AG08396 (cell line): ENCODE results near the gene LRMDA.

ENCODE experiments used
- DNase-seq: peaks from one replicate; pipeline ENCODE4 v3.0.0; 2012; ENCODE audit warnings: low spot score, mixed read lengths

LRMDA gene

DNA sequence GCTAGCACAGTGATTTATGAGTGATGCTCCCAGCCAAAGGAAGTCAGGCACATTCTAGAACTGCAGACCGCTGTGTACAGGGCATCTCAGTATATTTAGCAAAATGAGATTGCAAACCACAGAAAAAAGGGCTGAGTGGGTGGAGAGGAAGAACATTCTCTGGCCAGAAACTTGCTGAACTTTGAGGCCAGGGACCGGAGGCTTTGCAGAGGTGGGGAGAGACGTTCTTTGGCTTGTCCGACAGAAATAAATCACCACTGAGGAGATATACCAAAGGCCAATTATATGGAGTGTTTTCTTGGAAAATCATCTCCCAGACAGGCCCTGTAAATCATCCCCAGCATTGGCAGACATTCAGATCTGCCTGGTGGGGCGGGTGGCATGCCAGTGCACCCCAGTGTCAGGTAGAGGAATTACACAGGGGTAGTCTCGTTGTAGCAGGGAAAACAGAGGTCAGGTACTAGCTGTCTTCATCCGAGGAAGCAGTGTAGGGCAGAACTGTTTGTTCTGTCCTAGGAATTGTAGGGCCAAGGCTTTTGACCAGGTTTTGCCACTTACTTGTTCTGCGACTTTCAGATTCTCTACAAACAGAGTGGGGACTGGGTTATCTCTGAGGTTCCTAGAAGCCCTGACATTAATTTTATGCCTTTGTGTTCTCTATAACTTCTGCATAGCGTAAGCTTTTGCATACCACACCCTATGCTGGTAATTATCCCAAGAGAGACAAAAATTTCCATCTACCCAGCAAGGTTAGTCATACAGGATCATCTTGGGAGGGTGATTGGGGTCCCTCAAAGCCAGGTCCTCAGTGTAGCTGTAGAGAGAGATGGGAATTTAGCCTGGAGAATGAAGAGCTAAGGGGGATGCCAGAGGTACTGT, 655.6 kb downstream of the LRMDA start:
- DNase-seq, result peak; percentile 24

DNA sequence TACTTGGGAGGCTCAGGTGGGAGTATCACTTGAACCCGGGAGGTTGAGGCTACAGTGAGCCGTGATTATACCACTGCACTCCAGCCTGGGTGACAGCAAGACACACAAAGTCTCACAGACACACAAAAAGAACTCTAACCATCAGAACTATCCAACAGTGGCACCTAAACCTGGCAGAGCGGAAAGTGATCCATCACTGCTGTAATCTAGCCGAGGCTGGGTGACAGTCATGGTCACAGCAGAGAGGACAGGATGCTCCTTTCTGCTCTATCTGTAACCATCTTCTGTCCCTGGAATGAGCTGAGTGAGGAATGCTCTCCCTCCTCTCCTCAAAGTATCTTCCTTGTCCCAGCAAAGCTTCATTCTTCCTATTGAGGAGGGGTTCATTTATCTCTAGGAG, 656.6 kb downstream of the LRMDA start:
- no peak for DNase-seq

DNA sequence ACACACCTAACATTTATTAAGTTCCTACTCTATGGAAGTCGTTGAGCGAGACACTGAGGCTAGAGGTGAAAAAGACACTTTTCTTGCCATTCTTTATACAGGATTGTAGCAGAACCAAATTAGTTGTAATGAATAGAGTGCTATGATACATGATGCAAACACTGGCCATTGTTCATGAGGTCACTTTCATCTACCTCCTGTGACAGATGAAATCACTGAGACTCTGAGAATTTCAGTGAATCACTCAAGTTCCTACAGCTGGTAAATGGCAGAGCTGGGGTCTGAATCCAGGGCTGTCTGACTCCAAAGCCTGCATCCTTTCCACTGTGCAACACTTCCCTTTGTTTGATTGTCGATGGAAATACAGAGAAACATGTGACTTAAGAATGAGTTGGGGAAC, 657.6 kb downstream of the LRMDA start:
- DNase-seq, result no peak

DNA sequence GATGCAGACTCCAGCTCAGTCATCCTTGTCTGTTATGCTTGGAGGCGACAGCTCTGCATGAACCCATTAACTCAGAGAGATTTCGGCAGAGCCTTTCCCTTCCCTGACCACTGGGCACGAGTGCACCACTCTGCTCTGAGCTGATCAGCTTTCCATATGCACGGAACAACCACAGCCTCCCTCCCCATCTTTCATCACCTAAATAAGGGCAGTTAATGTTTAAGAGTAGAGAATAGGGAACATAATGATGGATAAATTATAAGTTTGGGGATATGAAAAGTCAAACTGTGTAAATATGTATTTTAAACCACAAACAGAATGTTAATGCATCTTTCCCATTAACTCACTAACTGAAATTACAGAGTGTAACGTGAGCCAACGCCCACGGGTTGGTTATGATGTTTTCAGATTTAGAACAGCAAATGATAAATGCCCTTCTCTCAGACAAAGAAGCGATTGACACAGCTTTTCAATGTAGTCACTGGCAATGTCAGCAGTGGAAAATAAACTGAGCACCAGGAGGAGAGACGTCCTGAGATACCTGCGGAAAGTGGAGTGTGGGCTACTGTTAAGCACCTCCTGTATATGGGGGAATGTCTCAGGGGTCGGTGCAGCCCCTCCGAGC, 658.2 kb downstream of the LRMDA start:
- no peak for DNase-seq

DNA sequence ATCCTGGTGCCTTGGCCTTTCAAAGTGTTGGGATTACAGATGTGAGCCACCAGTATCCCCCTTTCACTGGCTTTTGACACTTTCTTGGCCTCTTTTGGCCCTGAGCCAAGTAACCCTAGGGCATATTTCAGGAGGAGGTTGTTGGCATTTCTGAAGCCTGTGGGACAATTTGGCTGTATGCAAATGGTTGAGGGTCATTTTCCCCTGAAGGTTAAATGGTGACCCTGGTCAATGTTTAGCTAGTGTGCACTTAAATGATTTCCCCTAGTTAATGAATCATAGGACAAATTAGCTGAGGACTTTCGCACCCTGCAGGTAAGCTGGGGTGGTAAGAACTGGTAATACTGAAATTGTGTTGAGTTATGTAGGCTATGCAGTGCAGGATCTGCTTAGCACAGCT, 660.5 kb downstream of the LRMDA start:
- DNase-seq, result no peak

DNA sequence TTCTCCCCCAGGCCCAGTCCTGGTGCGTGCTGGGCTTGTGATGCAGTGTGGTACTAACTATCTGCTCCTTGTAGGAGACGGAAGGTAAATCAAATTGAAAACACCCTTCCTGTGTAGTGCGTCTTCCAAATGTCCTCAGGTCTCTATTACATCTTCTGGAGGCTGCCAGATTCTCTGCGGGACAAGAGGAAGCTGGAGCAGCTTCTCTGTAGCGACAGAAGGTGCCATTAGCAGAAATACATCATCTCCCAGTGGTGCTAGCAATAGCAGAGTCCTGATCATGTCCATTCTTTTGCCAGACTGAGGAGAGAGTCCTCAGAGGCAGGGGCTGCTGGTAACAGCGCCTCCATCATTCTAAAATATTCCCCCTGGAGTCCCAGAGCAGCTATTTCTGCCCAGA, 675.2 kb downstream of the LRMDA start:
- no peak for DNase-seq

DNA sequence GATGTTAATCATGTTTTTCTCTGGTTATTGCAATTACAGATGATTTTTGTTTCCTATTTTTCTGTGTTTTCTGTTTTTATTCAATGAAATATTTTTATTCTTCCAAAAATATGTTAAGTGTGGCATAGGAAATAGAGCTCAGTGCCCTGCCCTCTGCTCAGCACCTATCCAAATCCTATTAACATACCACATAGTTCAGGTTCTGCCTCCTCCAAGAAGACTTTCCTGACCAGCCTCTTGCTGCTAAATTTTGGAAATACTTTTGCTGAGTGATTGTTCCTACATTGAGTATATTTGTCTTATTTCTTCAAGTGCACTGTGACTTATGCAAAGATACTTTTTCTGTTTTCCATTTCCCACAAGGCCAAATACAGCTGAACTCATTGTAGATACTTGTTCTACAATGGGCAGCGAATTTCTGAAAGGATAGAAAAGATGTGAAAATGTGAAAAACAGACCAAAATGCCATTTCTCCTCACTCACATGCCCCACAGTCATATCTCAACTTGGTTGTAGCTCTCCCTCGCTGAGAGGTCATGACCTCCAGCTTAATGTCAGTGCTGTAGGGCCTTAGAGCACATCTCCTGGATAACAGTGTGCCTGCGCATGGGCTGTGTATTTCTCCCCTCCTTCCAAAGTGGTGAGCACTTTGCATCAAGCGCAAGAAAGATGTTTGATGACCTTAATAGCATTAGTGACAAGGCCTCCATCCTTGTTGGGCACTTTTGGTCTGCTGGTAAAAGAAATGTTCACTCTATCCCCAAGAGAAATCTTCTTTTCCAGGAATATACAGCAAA, 677.3 kb downstream of the LRMDA start:
- no peak for DNase-seq

DNA sequence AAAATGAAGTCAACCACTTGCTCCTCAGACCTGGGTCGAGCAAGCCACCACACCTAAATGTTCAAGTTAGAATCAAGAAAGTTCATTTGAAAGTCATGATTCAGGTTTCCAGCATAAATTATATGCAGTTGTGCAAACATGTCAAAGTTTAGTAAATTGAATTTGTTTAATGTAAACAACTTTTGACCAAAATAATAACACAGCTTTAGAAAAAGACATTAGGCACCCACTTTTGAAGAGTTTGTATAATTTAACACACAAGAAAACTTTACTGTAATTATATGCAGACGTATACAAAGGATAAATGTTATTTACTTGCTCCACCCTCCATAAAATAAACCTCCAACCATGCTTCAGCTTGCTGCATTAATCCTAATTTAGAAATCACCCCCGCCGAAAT, 680.0 kb downstream of the LRMDA start:
- no peak for DNase-seq

DNA sequence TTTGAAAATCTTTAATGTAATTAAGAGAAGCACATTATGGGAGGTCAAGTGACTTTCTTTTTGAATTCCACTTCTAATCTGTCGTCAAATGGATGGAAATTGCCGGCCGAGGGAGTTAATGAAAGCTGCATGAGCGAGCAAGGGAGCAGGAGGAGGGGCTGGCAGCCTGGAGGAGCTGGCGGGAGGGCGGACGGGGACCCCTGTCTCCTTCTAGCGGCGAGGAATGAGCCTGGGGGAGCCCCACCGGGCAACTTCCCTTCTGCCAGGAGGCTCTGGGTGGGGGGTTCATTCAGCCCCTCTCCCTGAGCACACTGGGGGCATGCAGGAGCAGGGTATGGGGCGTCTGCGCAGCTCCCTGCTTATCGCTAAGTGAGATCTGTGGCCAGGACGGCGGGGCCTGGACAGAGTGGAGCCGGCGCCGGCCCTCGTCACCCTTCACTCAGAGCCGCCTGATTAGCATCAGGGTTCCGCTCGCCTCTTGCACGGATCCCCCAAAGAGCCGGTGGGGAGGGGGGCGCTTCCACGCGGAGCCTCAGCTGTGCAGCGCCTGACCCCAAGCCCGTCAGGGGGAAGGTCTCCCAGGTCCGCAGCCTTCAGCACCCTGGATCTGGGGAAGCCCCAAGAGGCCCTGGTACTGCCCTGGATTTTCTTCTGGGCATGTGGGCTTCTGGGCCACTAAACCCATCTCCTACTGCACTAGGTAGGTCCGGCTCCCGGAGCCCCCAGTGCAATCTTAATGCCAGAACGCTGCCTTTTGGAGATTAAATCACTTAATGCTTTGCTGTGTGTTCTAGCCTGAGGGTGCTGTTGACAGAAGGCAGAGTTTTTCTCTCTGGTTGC, 680.8 kb downstream of the LRMDA start:
- DNase-seq, result no peak

DNA sequence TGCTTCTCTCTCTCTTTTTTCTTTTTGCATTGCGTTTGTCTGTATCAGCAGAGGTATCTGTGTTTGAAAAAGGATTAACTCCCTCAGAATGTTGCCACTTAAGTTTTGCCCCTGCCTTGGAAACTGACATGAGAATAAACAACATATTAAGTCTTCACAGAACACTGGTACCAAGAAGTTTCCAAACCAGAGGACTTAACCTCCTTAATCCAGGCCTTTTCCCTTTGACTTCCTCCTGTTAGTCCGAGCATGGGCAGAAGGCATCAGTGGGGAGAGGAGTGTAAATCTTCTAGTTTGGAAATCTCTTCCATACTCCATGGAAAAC, 681.4 kb downstream of the LRMDA start:
- DNase-seq, result no peak

DNA sequence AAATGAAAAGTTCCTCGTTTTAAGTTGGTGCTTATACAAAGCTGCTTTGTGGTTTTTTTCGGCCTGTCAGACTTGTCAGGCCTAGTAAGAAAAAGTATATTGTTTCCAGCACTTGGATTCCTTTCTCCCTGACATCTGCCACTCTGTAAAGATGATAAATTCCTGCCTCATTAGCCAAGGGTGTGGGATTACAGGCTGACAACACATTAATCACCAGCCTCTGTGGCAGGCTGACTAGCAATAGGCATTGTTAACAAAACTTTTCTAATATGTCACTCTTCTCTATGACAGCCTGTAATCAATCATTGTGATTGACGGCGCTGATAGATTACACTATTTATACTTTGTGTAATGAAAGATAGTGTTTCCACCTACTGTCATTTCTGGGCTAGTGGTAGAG, 682.5 kb downstream of the LRMDA start:
- DNase-seq, result no peak

DNA sequence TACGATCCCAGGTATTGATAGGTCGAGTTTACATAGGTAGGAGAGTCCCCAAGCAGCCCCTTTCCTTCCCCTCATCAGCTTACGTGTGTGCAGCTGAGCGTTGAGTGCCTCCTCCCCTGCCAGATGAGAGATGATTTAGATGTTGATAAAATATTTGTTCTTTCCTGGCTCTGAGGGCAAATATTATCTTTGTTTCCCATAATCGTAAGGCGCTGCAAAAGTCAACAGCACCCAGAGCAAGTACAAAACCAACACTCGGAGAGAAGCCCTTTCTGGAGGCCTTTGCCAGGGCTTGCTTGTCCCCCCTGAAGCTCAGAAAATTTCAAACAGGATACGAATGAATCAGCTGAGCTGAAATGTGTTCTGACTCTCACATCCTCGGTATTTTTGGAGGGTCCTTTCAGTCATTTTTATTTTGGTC, 683.2 kb downstream of the LRMDA start:
- no peak for DNase-seq

DNA sequence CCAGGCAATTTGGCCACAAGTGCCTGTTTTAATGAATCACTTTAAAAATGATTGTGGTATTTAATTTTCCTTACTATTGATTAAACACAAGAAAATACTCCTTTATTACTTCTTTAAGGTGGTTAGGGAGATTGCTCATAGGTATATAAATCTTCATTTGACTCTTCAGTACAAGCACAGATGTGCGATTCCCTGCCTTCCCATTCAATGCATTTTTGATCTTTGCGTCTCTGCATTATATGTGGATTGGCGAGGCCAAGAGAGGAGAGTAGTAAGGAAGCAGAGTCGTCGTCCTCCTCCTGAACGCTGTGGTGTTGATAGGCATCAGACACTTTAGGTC, 683.7 kb downstream of the LRMDA start:
- DNase-seq, result no peak

DNA sequence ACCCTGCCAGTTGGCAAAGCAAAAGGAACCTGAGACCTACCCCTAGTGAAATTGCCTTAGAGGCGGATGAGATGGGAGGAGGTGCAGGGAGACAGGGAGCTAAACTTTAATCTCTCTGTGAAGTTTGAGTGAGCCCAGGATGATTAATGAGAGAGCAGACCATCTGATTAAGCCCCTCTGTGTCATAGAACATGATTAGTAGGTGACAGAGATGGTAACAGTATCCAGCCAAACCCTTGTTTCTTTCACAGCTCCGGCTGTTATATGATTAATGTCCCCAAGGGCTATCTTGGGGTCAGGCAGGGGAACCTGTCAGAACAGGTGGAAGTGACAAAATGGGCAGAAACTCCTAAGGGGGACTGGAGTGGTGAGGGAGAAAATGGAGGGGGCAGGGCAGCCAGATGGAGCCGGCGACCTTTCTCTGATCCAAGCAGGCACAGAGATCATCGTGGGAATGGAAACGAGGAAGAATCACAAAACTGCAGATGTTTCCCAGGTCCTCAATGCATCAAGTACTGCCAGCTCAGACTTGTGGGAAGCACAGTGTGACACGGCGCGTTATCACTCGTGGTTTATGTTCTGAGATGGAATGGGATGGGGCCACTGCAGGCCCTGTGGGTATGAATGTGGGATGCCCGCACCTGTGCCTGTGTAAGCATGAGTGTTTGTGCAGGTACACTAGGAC, 684.2 kb downstream of the LRMDA start:
- no peak for DNase-seq

DNA sequence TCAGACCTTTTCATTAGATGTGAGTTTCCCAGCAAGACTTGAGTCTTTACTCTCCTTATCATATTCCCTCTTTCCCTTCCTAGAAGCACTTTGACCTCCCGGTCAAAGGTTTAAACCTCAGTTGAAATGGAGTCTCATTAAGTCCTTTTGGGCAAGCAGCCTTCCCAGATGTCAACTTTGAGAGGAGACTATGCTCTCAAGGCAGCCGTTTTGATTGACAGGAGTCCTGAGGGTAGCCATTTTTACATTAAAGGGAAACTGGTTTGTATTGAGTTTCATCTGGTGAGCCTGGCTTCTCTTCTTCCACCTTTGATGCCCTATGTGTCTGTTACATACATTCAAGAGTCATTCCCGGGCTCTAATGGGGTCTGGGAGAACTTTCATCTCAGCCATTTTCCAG, 685.1 kb downstream of the LRMDA start:
- DNase-seq, result no peak

DNA sequence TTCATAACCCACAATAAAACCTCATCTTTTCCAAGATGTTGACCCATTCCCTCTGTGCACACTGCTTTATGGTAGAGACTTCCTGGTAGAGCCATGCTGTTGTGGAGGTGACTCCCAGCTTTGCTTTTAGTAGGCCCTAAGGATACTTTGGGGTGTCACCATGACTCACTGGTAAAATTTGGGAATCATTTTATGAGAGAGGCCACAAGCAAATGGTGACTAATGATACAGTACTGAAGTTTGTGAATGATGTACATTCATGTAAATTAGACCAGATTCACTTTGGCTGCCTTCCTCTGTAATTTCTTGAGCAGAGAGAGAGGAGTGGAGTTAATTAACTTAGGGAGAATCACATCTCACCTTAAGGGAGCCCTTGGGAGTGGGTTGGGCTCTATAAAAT, 686.5 kb downstream of the LRMDA start:
- DNase-seq, result peak; percentile 41

DNA sequence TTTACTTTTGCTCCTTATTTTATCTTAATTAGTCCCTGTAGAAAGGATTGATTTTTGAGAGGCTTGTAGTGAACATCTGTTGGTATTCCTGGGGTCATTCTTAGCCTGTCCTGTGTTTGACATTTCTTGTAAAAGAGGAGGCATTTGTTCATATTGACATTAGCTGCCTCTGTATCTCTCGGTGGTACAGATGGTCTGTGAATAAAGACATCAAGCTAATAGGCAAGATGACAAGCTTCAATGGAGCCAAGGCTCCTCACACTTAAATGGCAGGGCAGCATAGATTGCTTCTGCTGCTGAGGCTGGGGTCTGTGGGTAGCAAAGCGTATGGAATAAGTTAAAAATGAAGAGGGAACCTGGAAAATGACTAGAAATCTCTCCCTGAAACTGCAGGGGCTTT, 687.6 kb downstream of the LRMDA start:
- DNase-seq, result no peak

DNA sequence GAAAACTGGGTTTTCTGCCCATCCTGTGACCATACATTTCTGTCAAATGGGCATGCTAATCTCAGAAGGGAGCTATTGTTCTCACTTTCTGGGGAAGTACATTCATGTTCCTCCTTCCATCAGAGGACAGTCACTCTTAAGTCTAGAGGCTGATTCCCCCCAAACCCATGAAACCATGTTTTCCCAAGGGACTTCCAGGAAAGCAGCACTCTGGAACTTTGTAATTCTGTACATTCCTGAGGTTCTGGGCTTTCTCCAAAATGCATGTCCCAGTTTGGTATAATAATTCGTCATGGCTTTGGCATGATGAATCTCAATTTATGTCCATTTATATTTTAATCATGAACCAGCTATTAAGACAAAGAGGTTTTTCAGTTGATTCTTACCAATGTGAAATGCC, 688.1 kb downstream of the LRMDA start:
- DNase-seq, result no peak

DNA sequence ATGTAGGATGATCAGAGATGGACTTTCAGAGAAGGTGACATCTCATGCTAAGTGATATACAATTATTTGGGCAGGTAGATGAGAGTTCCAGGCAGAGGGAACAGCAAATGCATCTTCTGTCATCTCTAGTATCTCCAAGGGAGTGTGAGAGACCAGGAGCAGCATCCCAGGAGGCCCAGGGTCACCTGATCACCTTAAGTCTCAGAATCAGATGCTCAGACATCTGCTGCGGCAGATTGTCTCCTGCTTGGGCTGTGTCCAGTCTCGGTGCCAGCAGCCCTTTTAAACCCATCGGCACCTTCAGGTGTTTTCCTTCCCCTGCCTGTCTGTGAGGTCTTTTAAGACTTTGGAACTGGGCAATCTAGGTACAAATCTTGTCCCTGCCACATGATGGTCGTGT, 690.6 kb downstream of the LRMDA start:
- DNase-seq, result no peak

DNA sequence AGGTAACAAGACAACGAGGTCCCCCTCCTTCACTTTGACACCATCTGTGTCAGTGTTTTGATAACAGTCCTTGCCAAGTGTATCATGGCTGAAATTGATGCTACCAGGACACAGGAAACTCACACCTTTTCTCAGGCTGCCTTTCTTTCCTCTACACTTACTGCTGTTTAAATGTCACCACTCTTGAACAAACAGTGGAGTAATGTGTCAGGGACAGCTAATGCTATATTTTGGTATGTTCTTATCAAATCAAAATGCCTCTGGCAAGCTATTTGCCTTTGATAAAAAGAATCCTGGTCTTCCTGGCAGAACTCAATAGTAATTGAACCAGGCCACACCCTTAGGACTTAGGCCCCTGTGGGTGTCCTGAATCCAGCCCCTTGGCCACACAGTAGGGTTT, 692.9 kb downstream of the LRMDA start:
- no peak for DNase-seq

DNA sequence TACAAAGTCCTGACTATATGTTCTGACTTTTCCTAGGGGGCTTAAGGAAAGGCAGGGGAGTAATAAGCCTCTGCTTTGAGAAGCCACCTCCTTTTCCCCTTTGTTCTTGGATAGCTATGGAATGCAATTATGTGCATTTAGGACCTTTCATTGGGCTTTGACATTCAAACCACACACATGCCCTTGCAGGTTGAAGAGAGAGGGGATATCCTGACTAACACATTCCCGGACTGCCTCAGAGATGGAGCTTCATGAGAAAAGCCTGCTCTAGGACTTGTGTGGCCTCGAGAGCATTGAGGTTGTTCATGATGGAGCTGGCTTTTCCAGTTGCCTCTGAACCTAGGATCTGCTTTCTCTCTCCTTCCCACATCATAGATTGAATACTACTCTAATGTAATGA, 694.5 kb downstream of the LRMDA start:
- DNase-seq, result no peak
